Central memory CD4-positive, alpha-beta T cell (primary cell): ENCODE data around the gene AUTS2.

ENCODE experiments used
- DNase-seq: peaks from one replicate; pipeline ENCODE4 v3.0.0; 2022

The AUTS2 gene

DNA sequence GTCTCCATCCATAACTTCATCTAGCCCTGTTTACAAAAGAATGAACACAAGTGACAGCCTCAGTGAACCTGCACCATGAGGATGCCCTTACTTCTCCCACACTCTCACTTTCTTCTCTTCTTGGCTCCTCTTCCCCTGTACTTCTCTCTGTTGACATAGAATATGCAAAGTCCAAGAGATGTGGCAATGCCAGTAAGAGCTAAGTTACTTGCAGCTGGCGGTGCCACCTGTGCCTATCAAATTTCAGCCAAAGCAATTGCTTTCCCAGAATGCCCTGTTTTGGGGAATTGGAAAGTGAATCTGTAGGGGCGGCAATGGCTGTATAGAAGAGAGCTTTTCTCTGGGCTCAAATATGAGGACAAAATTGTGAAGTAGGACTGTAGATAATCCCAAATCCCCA is 557.8 kb downstream of the AUTS2 start:
- DNase-seq: no peak

DNA sequence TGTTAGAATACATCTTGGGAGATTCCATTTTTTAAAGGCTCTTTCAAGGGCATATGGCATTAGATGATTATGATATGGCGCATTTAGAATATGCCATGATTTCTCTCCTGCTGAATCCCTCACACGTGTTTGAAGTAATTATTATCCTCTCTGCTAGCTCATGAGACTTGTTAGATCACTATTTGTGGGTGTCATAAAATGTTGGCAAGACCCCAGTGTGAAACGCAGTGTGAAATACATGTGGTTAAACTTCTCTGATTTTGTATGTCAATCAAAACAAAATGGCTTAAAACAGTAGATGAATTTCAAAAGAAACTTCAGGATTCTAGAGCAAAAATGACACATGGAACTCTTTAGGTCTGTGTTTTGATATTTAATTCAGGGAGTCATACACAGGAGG is 560.8 kb downstream of the AUTS2 start:
- DNase-seq: no peak

DNA sequence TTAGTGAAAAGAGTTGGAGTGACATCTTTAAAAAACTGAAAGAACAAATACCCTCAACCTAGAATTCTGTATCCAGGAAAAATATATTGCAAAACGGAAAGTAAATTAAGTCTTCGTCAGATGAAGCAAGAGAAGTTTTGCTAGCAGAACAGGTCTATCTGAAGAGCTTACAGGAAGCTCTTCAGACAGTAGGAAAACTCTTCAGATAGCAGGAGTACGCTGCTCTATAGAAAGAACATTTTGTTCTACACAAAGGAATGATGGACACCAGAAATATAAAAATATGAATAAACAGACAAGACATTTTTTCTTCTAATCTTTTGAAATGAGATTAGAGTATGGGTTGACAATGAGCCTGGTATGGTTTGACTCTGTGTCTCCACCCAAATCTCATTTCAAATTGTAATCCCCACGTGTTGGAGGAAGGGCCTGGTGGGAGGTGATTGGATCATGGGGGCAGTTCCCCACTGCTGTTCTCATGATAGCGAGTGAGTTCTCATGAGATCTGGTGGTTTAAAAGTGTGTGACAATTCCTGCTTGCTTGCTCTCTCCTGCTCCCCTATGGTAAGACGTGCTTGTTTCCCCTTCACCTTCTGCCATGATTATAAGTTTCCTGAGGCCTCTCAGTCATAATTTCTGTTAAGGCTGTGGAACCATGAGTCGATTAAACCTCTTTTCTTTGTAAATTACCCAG is 567.3 kb downstream of the AUTS2 start:
- DNase-seq: no peak

DNA sequence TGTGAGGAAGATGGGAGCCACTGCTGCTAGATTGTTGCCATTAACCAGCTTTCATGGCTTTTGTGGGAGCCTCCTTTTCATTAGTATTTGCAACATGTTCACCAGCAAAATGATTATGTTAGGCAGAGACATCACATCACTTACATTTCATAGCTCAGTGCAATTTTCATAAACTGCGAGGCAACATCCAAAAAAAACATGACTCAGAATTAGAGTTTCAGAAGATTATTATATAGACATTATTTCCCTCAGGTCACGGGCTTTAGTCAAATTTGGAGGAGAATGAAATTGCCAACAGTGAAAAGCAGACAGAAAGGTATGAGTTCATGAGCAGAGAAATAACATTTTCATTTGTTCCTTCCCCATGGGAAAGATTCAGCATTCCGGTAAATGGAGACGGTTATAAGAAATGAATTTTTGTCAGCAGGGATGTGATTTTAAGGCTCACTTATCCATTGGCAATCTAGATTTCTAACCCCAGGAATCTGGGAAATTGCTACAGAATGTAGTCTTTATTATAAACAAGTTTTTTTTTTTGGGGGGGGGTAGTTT is 573.2 kb downstream of the AUTS2 start:
- no peak for DNase-seq

DNA sequence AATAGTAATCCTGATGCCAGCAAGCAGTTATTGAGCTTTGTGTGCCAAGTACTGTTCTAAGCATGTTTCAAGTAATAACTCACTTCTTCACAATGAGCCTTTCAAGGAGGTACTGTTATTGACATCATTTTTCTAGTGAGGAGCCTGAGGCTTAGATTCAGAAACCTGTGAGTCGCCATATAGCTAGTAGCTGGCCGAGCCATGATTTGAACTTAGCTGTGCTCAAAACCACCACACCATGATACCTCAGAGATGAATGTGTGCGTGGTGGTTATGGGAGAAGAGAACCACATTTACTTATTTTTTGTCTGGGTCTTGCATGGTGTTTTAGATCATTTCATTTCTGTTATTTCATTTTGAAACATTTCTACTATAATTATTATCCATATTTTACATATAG is 578.9 kb downstream of the AUTS2 start:
- no peak for DNase-seq

DNA sequence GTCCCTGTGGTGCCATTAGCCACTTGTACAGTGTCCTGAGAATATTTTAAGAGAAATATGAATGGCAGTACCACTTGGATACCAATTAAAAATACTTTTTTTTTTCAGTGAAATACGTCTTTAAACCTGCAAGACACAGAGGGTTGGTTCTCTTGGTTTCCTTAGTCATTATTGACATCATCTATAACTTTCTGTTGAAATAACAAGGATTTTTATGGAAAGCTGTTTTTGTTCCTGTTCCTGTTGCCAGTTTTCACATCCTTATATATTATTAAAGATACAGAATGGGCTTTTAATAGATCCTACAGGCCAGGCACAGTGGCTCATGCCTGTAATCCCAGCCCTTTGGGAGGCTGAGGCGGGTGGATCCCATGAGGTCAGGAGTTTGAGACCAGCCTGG is 579.9 kb downstream of the AUTS2 start:
- no peak for DNase-seq

DNA sequence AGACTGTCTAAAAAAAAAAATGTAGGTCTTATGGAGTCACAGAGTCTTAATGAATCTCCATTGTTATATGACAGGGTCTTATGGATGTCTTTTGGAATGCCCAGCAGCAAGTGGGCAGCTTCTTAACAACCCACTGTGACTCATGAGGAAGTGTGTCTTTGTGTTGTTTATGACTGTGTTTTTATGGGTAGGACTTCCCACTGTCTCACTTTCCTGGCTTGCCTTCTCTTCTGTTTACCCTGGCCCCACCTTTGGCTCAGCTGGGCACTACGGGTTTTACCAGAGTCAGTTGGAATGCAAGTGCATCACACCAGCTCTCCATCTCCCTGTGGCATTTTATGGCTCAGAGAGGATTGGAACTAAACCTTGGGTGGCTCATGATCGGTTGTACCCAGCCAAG is 580.5 kb downstream of the AUTS2 start:
- no peak for DNase-seq

DNA sequence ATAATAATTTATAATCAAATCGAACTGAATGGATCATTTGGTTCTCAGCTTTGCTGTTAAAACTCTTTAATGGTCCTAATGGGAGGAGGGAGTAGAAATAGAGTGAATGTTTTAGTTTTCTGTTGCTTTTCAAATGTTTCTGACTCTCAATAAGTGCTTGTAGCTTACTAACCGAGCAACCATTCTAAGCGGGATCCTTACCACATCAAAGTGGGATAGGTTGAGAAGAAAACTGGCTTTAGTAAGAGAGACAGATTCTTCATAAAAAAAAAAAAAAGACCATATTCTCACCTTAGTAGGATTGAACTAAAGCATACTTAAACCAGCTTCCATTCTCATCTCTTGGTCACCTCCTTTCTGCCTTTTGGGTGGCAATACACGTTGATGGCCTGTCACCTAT is 584.2 kb downstream of the AUTS2 start:
- no peak for DNase-seq

DNA sequence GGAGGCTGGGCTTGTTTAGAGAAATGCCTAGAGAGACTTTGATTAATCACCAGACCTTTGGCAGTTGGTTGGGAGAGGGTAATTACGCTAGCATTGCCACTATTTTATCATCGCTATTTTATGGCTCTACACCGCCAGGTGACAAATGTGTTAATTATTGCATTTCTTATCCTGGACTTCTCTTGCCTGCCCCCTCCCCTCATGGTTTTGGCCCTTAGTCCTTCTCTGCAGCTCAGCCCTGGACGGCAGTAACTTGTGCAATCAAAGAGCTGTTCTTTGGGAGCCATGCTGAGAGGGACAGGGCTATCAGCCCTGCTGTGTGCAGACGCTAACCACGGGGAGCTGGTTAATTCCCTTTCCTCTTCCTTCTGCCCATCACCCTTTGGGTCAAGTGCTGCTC is 585.0 kb downstream of the AUTS2 start:
- DNase-seq: no peak

DNA sequence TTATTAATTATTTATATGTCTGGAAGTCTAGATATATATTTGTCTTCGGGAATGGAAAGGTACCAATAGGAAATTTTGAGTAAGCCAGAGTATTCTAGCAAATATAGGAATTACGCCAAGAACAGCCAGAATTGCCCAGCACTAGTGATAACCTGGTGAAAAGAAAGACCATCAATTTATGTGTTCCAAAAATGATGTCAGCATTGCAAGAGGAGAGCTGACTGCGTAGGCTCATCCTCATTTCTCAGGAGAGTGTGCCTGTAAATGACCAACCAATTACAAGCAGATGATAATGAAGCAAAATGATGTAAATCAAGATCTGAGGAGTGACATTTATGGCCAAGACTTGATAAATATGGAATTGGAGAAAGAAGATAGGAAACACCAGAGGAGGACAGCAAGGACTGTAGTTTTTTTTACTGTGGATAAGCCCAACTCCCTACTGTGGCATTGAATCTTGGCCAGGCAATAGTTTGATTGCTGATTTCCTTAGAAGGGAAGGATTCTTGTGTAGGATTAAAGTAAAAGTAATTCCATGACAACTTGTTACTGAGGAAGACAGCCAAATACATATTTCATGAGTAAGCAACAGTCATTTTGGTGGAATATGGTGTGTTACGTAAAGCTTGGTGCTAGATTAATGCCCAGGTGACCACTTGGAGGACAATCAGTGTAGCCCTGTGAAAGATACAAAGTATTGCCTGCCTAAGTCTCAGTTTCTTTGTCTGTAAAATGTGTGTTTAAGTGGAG is 590.8 kb downstream of the AUTS2 start:
- no peak for DNase-seq

DNA sequence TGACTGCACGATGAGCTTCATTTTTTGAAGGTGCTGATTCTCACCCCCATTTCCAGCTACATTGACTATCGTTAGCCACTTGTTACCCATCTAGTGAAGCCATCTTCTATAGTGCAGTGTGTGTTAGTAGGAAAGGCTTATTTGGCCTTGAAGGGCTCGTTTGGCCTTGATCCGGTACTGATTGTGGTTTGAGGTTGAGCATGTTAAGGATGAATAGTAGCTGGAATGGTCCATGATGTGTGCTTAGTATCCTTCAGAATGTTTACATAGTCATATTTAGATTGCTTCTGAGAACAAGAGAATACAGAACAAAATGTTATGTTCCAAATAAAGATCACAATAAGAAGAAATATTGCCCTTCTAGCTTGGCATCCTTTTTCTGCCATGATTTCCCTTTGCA is 591.5 kb downstream of the AUTS2 start:
- DNase-seq: no peak

DNA sequence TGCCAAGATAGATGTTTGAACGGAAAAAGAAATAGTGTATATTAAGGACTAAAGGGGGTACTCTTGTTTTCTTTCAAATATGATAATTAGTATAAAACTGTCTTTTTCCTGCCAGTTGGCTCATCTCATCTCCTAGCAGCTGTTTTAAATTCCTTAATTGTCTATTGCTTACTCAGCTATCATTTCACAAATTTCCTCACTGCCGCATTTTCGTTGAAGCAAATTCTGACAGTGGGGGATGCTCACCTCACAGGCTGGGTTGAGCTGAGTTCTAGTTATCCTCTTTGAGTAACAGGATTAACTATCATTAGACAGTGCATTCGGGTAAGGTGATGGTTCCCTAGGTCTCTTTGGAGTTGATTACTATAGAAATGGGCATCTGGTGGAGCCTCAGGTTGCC is 592.0 kb downstream of the AUTS2 start:
- DNase-seq: no peak

DNA sequence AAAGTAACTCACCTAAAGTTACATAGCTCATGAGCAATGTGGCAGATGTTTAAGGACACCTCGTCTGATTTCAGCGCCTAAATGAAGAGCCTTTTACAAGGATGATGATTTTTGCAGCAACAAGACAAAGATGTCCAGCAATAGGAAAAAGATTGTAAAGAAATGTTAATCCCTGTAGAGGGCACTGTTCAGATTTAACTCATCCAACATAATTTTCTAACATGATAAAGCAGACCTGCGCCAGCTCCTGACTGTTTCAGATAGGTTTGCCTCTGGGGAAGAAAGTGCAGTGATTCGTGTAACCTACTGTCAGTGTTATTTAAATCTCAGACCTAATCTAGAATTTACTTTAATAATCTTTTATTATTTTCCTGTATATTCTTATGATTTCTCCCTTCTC is 595.2 kb downstream of the AUTS2 start:
- peak; percentile 15 for DNase-seq

DNA sequence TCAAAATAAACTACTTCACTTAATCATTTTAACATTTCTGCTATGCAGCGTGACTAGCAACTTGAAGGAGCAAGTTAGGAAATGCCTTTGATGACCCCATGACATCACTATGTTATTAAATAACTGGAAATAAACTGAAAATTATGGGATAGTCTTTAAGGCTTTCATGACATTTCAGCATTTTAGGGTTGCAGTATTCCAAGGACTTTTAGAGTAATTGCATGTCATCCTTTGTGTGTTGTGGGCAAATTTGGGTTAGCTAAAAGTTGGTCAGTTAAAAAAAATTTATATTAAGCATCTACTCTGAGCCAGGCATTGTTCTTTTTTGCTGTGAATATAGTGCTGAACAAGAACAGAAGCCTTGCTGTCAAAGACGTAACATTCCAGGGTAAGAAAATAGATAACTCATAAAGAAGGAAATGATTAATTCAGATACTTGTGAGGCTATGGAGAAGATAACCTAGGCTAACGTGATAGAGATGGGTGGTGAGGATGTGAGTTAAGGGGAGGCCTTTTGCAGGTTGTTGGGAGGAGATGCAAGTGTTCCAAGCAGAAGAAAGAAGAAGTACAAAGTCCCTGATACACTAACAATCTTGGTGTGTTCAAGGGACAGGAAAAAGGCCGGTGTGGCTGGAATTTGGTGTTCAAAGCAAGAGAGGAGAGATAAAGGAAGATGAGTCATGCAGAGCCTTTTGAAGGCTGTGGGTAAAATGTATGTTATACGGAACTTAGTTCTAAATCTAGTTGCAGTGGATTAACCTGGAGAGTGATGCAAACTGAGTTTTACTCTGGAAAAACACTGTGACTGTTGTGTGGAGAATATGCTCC is 610.2 kb downstream of the AUTS2 start:
- DNase-seq: no peak

DNA sequence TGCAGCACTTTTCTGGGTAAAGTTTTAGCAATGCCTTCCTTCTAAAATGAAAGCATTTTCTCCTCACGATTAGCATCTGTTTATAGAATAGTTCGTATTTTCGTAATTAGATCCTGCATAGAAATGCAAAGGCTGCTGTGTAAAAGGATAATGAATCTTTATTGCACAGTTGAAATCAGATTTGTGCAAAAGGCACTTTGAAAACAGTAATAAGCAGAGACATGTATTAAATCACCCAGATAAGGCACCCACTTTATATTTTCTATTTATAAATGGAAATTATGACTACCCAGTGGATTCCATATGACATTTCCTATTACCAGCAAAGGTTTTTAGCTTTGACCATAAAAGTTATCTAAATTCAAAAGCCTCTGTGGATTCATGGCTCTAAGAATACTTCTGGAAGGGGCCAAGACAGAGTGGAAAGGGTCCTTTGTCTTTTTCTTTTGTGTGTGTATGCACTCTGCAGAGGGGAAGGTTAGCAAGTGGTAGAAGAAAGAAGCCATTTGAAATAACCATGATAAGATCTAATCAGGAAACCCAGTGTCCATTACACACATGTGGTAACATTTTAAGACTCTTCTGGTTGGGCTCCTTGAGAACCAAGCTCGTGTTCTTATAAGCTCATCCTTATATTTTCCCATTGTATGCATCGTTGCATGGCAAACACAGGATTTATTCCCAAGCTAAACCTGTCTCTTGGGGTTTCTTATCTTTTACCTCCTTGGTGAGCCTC is 612.1 kb downstream of the AUTS2 start:
- no peak for DNase-seq

DNA sequence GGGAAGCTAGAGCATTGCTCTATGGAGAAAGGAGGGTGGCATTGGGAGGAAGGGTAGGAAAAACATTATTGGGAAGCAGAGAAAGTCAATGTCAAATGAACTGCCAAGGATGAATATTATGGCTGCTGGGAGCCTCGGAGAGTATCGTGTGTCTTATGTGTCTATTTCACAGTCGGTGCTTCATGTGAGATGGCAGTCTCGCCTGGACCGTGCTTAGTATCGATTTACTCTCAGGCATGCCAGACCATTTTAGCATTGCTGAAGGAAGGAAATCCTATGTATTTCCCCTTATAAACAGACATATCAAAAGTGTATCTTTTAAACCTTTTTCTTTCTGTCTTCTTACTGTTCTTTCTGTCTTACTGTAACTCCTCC is 612.6 kb downstream of the AUTS2 start:
- no peak for DNase-seq

DNA sequence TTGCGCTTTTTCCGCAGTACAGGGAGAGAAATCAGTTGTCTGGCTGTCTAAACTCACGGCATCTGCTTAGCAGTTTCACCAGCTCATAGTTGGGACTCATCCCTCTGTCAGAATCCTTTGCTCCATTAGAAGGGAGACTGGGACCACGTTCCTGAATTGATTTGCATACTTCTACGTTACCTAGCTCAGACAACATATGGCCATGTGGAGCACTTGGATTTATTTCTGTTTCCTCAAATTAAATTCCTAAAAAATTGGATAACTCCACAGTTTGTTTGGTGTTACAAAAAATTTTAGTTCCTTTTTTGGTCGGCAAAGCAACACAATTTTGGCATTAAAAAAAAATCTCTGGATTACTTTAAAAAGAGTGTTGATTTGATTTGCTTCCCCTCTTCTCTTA is 614.0 kb downstream of the AUTS2 start:
- DNase-seq: no peak

DNA sequence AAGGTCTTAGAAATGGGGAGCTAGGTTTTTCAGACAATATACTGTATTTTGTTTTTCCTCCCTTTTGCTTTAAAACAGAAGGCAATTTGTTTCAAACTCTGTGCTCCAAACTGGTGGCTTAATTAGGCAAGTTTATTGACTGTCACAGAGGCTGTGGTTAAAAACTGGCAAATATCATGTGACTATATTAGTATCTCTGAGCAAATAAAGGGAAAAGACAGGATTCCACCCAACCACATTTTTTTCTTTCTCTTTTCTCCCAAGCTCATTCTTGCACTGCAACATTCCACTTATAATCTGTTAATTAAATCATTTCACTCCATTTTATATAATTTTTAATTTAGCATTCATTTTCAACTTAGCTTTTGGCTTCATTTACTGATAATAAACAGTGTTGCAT is 615.8 kb downstream of the AUTS2 start:
- DNase-seq: no peak

DNA sequence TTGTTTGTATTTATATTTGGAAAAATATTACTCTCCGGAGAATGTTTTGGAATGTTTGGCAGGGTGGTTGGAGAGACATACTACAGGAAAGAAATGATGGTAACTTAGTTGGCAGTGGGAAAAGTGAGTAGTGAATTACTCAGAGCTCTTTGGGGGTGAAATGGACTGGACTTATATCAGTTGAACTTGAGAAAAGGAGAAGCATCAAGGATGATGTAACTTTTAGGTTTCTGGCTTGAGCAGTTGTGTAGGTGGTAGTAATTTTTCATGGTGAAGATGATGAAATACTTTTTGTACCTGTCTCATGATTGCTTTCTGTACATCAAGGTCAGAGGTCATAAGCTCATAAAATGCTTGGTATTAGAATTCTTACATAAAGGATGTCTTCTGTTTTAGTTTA is 617.2 kb downstream of the AUTS2 start:
- DNase-seq: no peak

DNA sequence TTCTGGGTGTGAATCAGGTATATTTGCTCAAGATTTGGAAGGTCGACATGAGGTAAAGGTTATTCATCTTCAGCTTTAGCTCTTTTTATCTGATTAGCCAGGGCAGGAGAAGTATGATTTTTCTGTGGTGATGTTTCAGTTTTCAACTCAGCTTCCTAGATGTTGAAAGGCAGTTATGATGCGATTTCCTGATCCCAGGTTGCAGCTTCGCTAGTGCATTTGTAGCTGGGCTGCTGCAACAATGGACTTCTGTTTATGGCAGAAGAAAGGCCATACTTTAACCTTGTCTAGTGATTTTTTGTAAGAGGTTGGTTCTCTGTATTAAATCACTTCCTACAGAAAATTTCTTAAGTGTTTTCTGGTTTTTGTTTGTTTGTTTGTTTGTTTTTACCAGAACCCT is 619.3 kb downstream of the AUTS2 start:
- no peak for DNase-seq

DNA sequence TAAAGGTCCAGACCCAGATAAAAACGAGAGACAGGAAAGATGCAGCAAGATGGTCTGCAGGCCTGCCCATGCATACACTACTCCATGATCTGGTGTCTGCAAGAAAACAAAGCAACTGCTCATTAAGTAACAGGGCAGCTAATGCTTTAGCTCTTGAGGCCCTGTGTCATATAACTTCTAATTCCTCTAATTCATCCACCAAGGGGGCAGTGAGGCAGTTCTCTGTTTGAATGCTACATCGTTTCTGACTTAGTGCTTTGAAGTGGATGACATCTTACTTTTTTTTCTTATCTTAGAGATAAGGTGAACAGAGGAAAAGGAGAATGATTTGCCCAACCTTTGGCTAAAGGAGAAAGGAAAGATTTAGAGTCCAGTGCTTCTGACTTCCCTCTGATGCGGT is 619.7 kb downstream of the AUTS2 start:
- DNase-seq: no peak

DNA sequence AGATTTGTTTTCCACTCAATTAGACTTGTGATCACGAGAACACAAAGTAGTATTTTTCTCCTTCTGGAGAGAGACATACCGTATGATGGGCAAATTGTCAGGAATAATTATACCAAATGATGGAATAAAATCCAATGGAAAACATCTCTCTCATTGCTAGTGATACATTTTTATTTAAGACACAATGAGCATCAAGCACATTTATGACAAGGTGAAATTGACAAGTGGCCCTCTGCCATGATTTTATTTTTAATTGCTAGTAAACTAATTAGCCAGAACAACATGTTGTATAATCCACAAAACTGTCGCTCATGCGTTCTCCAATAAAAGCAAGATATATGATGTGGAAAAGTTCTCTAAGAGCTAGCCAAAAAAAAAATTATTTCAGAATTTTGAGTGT is 620.8 kb downstream of the AUTS2 start:
- no peak for DNase-seq

DNA sequence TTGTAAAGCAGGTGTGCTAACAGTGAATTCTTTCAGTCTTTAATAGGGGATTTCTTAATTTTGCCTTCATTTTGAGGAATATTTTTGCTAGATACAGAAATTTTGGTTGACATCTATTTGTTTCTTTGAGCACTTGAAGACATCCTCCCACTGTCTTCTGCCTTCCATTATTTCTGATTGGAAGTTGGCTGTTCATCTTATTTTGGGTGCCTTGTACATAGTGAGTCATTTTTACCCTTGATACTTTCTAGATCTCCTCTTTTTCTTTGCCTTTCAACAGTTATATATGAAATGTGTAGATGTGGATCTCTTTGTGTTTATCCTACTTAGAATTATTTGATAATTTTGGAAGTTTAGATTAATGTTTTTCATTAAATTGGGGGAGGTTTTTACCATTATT is 631.0 kb downstream of the AUTS2 start:
- no peak for DNase-seq
